Esophagus squamous epithelium (tissue), 4 donors: ENCODE results near the gene OR2V1.

ENCODE experiments used
- POLR2A ChIP-seq, 4 donors: fragments of 450-650 bp; IDR thresholded peaks; one replicate each; pipeline ENCODE4 v1.6.1; 2017; ENCODE audit warnings: antibody characterized with exemption in 4 of 4, mild to moderate bottlenecking in 4 of 4, moderate library complexity in 3 of 4
- TF ChIP-seq, protein P1 (sequence below), 6 experiments: fragments of 450-650 bp in 4 of 6; fragments of 200-600 bp in 2 of 6; sonication (generic) in 2 of 6; IDR thresholded peaks; one replicate each; pipeline ENCODE4 v1.5.1; 2016 to 2019; ENCODE audit warnings: antibody characterized with exemption in 6 of 6, mild to moderate bottlenecking in 4 of 6, moderate library complexity in 4 of 6

DNA sequence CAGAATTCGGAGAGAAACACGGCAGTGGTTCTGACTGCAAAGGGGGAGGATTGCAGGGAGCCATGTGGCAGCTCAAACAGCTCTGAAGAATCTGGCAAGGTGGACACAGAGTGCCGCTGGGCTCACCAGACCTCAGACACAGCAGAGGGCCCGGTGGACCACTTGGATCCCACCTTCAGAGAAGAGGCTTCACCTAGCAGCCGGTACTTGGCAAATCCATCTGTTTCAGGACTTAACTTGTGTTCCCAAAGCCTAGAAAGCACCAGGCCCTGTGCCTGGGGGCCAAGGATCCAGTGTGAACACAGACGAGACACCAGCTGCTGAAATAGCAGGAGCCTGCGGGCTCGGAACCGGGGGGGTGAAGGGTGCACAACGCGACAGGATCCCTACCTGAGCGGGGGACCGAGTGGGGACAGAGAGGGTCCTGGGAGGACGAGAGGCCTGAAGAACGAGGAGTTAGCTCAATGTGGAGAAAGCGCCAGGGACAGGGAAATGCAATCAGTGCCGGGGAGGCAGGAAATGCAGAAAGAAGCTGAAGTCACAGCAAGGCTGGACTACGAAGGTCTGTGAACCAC, 46.3 kb downstream of the OR2V1 start:
- TF ChIP-seq, protein P1, sequence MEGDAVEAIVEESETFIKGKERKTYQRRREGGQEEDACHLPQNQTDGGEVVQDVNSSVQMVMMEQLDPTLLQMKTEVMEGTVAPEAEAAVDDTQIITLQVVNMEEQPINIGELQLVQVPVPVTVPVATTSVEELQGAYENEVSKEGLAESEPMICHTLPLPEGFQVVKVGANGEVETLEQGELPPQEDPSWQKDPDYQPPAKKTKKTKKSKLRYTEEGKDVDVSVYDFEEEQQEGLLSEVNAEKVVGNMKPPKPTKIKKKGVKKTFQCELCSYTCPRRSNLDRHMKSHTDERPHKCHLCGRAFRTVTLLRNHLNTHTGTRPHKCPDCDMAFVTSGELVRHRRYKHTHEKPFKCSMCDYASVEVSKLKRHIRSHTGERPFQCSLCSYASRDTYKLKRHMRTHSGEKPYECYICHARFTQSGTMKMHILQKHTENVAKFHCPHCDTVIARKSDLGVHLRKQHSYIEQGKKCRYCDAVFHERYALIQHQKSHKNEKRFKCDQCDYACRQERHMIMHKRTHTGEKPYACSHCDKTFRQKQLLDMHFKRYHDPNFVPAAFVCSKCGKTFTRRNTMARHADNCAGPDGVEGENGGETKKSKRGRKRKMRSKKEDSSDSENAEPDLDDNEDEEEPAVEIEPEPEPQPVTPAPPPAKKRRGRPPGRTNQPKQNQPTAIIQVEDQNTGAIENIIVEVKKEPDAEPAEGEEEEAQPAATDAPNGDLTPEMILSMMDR (IDR thresholded peaks at IDR 0.05): no peak
- no peak for TF ChIP-seq POLR2A (IDR thresholded peaks at IDR 0.05)
